Measurements from ENCODE around the gene NDUFA1. TPM values are rescaled to one million over a fixed set of nuclear protein-coding genes. Genes with fewer than 3 reads are reported as not detected.

NDUFA1 gene
- total and polyA plus RNA-seq, 2 of the 13 experiments (the other 11 are each of a cell fraction or from before 2014, with no cell fraction given), result 150 to 167 TPM

DNA sequence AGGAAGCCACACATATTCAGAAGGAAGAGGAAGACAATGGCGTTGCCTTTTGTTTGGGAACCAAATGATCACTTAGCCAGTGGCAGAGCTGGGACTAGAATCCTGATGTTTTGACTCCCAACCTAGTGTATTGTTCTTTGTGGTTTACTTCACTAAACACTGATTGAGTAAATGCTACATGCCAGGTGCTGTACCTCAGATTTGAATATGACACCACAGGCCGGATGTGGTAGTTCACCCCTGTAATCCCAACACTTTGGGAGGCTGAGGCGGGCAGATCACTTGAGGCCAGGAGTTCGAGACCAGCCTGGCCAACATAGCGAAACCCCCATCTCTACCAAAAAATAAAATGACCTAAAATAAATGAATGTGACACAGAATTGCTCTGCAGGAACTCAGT is 8.4 kb downstream of the NDUFA1 start:
- no peak overlapping the region for H3K27ac ChIP-seq (ENCODE audit: extremely low read length, insufficient read depth, low read length)
- CTCF ChIA-PET (ENCODE audit: low intra/inter-chr PET ratio, low total read pairs), result interaction anchor here (1.2 kb wide), 1 partner anchor 152 kb away, joined by 3 read pairs; no protein-coding TSS in a partner anchor

More for the DNA sequence above, 8.4 kb downstream of the NDUFA1 start:
- in situ Hi-C loops (cut with HindIII; ENCODE audit: extremely low pct_ligation_motif_present, low pct_unique_long_range_greater_than_20kb), result no loop called here
- DNase-seq (ENCODE audit: low spot score) (no peak), FAIRE-seq (no peak), ATAC-seq (no peak; the same call in 2 of the 3 replicates)
- H4K20me1 ChIP-seq (ENCODE audit: insufficient read depth, low read length), result no peaks in the 10 kb centered on the region
- no TSS peak for BruUV-seq (replicated peaks)
- H3K79me2 ChIP-seq (ENCODE audit: insufficient read depth, low read length), result no peaks in the 10 kb centered on the region
- H3K36me3 ChIP-seq (replicated peaks in 1 of 2; ENCODE audit: control insufficient read depth in 1 of 2, insufficient read depth in 2 of 2, low read length in 2 of 2), result peaks cover 0 to under 1% of the 10 kb centered on the region in 2 experiments; a peak in 1 of 5 replicates
- intact Hi-C loops (cut with micrococcal nuclease; ENCODE audit: unreplicated experiment), result no loop called here
- no peak overlapping the region for H3K4me3 ChIP-seq (replicated peaks in 1 of 3; ENCODE audit: insufficient read depth in 1 of 3, low read depth in 2 of 3, low read length in 3 of 3)
- no peak overlapping the region for H2AFZ ChIP-seq (ENCODE audit: low read length)
- no peaks in the 10 kb centered on the region for H3K4me1 ChIP-seq (ENCODE audit: insufficient read depth, low read length)
- no peak overlapping the region for H3K4me2 ChIP-seq (ENCODE audit: low read depth, low read length)
- no peaks in the 10 kb centered on the region for H3K9me3 ChIP-seq (ENCODE audit: low read length)
- TF ChIP-seq ARNTL (CRISPR knock-in tag; IDR thresholded peaks at IDR 0.05), result no peak
- TF ChIP-seq, protein P1, sequence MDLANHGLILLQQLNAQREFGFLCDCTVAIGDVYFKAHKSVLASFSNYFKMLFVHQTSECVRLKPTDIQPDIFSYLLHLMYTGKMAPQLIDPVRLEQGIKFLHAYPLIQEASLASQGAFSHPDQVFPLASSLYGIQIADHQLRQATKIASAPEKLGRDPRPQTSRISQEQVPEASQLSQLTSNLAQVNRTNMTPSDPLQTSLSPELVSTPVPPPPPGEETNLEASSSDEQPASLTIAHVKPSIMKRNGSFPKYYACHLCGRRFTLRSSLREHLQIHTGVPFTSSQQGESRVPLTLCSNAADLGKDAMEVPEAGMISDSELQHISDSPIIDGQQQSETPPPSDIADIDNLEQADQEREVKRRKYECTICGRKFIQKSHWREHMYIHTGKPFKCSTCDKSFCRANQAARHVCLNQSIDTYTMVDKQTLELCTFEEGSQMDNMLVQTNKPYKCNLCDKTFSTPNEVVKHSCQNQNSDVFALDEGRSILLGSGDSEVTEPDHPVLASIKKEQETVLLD (CRISPR knock-in tag; IDR thresholded peaks at IDR 0.05; ENCODE audit: low read depth), result no peak
- TF ChIP-seq, protein P2, sequence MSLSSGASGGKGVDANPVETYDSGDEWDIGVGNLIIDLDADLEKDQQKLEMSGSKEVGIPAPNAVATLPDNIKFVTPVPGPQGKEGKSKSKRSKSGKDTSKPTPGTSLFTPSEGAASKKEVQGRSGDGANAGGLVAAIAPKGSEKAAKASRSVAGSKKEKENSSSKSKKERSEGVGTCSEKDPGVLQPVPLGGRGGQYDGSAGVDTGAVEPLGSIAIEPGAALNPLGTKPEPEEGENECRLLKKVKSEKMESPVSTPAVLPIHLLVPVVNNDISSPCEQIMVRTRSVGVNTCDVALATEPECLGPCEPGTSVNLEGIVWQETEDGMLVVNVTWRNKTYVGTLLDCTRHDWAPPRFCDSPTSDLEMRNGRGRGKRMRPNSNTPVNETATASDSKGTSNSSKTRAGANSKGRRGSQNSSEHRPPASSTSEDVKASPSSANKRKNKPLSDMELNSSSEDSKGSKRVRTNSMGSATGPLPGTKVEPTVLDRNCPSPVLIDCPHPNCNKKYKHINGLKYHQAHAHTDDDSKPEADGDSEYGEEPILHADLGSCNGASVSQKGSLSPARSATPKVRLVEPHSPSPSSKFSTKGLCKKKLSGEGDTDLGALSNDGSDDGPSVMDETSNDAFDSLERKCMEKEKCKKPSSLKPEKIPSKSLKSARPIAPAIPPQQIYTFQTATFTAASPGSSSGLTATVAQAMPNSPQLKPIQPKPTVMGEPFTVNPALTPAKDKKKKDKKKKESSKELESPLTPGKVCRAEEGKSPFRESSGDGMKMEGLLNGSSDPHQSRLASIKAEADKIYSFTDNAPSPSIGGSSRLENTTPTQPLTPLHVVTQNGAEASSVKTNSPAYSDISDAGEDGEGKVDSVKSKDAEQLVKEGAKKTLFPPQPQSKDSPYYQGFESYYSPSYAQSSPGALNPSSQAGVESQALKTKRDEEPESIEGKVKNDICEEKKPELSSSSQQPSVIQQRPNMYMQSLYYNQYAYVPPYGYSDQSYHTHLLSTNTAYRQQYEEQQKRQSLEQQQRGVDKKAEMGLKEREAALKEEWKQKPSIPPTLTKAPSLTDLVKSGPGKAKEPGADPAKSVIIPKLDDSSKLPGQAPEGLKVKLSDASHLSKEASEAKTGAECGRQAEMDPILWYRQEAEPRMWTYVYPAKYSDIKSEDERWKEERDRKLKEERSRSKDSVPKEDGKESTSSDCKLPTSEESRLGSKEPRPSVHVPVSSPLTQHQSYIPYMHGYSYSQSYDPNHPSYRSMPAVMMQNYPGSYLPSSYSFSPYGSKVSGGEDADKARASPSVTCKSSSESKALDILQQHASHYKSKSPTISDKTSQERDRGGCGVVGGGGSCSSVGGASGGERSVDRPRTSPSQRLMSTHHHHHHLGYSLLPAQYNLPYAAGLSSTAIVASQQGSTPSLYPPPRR (CRISPR knock-in tag; IDR thresholded peaks at IDR 0.05; ENCODE audit: borderline replicate concordance), result no peak
- POLR2A ChIA-PET, result interaction anchor here (0.6 kb wide), 1 partner anchor 313 kb away, joined by 3 read pairs; no protein-coding TSS in a partner anchor
- H3K27me3 ChIP-seq (ENCODE audit: control insufficient read depth in 1 of 2, insufficient read depth in 2 of 2, low read length in 2 of 2), result no peaks in the 10 kb centered on the region
- 97% methylated on average over 5 of the region's 5 CpGs for WGBS (ENCODE audit: low lambda C conversion rate)
- H3K9ac ChIP-seq (ENCODE audit: insufficient read depth, low read depth, low read length), result no peak overlapping the region

Measured in HepG2 (cell line).